ENCODE data around the gene STKLD1.

Gene STKLD1

DNA sequence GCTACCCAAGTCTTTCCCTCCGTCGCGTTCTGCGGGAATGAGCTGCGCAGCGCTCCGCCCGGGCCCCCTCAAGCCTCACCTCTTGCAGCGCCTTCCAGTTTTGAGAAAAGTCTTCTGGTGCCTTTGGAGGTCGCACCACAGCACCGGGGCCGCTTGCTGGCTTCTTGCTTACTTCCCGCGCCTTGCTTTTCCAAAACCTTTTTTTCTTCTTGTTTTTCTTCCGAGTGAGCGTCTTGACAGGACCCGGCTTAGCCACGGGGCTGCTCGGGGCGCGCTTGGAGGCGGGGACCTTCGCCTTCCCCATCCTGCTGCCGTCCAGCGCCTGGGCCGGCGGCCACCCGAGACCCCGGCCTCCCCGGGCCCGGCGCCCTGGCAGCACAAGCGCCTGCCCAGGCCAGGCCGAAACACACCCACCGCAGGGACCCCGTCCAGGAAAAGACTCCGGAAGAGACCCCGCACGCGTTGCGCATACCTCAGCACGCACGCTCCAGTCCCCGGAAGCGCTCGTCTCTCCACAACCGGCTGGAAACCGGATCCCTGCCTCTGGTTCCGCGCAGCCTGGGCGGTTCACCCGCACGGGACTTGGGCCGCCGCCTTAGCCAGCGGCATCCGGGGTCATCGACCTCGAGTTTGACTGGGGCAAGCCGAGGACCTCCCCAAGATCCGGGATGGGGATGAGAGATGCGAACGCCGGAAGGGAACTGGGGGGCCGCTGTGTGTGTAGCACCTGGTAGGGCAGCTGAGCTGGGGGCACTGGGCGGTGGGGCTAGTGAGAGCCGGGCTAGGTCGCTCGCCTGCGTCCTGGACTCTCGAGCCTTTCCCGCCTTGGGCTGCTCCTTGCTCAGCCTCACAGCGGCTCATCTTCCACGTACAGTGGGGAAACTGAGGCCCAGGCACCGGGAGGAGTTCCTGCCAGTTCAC lies 41.6 kb downstream of the STKLD1 start, which contains the start of gene REXO4:
TSS of gene REXO4 (minus strand) at position 470 of the 921 bp plus-strand sequence. CDS start at position 304, 166 bp downstream.
- peak; percentile 89 for DNase-seq (ENCODE audit: low spot score)

GRCh38 chr9:133419005-133419404 lies 42.8 kb downstream of the STKLD1 start:
- DNase-seq (ENCODE audit: low spot score) = no peak

DNA sequence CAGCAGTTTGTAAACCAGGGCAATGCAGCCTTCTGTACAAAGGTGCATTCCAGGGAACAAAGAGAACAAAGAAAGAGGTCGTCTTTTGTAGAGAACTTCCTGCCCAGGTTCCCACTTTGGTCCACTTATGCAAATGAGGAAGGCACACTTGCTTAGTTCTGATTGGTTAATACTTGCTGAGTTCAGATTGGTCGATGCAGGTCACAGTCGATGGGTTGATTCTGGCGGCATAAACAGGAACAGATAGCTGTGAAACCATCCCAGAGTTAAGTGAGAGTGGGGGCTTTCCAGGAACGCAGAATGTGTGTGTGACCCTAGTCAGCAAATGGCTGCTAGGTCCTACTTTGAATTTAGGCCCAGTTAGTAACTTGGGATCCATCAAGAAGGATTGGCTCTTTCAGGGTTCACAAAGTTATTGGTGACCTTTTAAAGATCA lies 44.2 kb downstream of the STKLD1 start:
- no peak for DNase-seq (ENCODE audit: low spot score)

GRCh38 chr9:133421615-133422542 lies 45.7 kb downstream of the STKLD1 start, which contains the start of gene ADAMTS13:
ADAMTS13 (plus strand) TSS chr9:133422367; CDS start chr9:133422444, 77 bp downstream.
- DNase-seq (ENCODE audit: low spot score) = no peak

- no peak for DNase-seq (ENCODE audit: low spot score)
Measured at GRCh38 chr9:133423216-133423615, 47.0 kb downstream of the STKLD1 start.

DNA sequence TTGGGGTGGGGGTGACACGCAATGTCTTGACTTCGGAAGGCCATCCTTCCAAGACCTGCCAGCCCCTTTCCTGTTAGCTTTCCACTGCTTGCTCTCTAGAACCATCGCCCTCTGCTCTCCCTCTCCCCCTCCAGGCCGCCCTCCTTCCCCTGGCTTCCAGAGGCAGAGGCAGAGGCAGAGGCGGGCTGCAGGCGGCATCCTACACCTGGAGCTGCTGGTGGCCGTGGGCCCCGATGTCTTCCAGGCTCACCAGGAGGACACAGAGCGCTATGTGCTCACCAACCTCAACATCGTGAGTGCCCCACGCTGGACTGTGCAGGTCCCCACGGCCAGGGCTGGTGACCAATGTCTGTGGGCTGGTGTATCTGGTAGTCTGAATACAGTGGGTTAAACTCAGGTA lies 48.0 kb downstream of the STKLD1 start:
- DNase-seq (ENCODE audit: low spot score) = no peak

DNA sequence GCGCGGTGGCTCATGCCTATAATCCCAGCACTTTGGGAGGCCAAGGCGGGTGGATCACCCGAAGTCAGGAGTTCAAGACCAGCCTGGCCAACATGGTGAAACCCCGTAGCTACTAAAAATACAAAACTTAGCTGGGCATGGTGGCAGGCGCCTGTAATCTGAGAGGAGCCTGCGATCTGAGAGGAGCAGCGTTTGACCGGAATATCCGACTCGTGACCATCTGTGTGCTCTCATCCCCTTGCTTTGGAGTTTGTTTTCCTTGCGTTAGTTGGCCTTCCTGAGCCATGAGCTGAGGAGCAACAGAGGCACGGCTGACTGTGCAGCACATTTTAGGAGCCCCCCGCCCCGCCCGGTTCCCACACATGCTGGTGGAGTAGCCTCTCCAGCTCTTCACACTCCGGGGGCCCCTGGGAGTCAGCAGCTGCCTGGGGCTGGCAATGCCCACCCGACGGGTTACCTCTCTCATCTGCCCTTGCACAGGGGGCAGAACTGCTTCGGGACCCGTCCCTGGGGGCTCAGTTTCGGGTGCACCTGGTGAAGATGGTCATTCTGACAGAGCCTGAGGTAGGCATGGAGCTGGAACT lies 49.0 kb downstream of the STKLD1 start:
- no peak for DNase-seq (ENCODE audit: low spot score)

- DNase-seq (ENCODE audit: low spot score) = no peak
Measured at GRCh38 chr9:133426011-133426410, 49.8 kb downstream of the STKLD1 start.

- no peak for DNase-seq (ENCODE audit: low spot score)
Measured at GRCh38 chr9:133427658-133428348, 51.6 kb downstream of the STKLD1 start.

DNA sequence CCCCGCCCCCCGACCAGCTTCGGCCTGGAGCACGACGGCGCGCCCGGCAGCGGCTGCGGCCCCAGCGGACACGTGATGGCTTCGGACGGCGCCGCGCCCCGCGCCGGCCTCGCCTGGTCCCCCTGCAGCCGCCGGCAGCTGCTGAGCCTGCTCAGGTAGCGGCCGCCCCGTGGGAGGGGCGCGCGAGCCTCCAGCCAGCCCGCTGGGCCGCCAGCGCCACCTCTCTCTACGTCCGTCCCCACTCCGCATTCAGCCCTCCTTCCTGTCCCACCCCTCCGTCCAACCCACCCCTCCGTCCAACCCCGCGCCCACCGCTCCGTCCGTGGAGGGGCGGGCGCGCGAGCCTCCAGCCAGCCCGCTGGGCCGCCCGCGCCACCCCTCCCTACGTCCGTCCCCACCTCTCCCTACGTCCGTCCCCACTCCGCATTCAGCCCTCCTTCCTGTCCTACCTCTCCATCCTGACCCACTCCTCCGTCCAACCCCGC lies 52.5 kb downstream of the STKLD1 start:
- DNase-seq (ENCODE audit: low spot score) = peak; percentile 89

DNA sequence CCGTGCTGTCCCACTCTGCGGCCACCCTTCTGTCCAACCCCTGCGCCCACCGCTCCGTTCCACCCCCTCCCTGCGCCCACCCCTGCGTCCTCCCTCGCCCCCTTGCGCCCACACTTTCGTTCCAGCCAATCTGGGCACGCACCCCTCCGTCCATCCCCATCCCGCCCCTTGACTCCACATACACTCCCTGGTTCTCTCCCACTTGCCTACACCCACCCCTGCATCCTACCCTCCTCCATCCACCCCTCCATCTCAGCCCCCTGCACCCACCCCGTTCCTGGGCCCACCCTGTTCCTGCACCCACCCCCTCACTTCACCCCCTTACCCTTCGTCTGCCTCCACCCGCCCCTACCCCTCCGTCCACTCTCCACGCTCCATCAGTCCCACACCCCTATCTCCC lies 53.0 kb downstream of the STKLD1 start:
- DNase-seq (ENCODE audit: low spot score) = no peak

DNA sequence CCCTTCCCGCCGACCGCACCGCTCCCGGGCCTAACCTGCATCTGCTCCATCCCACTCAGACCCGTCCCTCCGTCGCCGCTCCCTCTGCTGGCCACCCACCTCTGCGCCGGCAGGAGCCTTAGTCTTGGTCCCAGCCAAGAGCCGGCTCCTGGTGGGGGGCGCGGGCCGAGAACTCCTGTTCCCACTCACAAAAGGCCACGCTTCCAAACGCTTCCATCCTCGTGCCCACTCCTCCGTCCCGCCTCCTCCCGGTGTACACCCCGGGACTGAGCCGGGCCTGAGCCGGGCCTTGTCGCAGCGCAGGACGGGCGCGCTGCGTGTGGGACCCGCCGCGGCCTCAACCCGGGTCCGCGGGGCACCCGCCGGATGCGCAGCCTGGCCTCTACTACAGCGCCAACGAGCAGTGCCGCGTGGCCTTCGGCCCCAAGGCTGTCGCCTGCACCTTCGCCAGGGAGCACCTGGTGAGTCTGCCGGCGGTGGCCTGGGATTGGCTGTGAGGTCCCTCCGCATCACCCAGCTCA lies 53.5 kb downstream of the STKLD1 start:
- peak; percentile 99 for DNase-seq (ENCODE audit: low spot score)

- no peak for DNase-seq (ENCODE audit: low spot score)
Measured at GRCh38 chr9:133430244-133430643, 54.1 kb downstream of the STKLD1 start.

DNA sequence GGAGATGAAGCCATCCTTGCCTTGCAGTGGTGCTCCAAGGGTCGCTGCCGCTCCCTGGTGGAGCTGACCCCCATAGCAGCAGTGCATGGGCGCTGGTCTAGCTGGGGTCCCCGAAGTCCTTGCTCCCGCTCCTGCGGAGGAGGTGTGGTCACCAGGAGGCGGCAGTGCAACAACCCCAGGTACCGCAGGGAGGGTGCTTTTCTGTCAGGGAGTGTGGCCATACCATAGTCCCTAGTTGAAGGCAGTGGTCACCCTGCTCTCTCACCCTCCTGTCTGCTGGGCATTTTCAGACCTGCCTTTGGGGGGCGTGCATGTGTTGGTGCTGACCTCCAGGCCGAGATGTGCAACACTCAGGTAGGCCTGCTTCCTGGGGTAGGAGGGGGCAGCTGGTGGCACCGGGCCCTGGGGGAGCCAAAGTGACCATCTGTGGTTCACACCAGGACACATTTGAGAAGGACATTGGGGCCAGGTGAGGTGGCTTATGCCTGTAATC lies 57.2 kb downstream of the STKLD1 start:
- no peak for DNase-seq (ENCODE audit: low spot score)

- DNase-seq (ENCODE audit: low spot score) = no peak
Measured at GRCh38 chr9:133436681-133437080, 60.5 kb downstream of the STKLD1 start.

- DNase-seq (ENCODE audit: low spot score) = peak; percentile 81
Measured at GRCh38 chr9:133437753-133438531, 61.8 kb downstream of the STKLD1 start.

GRCh38 chr9:133439337-133439736 lies 63.2 kb downstream of the STKLD1 start:
- DNase-seq (ENCODE audit: low spot score) = no peak

GRCh38 chr9:133440874-133441273 lies 64.7 kb downstream of the STKLD1 start:
- DNase-seq (ENCODE audit: low spot score) = no peak

DNA sequence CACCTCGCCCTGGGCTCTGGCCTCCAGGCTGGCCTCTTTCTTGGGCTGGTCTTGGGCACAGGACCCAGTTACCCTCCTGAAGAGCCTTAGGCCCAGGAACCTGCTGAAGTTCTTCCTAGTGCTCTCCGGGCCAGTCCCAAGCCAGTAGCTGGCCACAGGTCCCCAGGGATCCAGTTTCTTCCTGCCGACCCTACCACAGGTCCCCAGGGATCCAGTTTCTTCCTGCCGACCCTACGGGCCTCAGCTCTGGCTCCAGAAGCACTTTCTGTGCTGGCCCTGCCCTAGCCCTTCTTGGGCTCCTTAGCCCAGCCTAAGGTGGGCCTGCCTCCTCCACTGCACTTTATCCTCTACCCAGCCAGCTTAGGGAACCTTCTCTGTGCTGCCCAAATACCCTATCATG lies 65.4 kb downstream of the STKLD1 start:
- no peak for DNase-seq (ENCODE audit: low spot score)

GRCh38 chr9:133443248-133443647 lies 67.1 kb downstream of the STKLD1 start:
- no peak for DNase-seq (ENCODE audit: low spot score)

All from HuH-7.5 (cell line).